IPS-11a (cell line): Measurements from ENCODE around the gene RYR2.

Experiments
- H3K4me3 ChIP-seq: one replicate; pipeline ENCODE4 v1.5.1; 2013; ENCODE audit warnings: low read depth, low read length, control low read depth

RYR2 gene

GRCh38 chr1:237416924-237417655 lies 375.1 kb downstream of the RYR2 start:
- H3K4me3 ChIP-seq, result no peak overlapping the region

- H3K4me3 ChIP-seq, result no peak overlapping the region
Measured at GRCh38 chr1:237428809-237429208, 386.8 kb downstream of the RYR2 start.

GRCh38 chr1:237429252-237429651 lies 387.3 kb downstream of the RYR2 start:
- H3K4me3 ChIP-seq, result no peak overlapping the region

- no peak overlapping the region for H3K4me3 ChIP-seq
Measured at GRCh38 chr1:237431448-237431847, 389.5 kb downstream of the RYR2 start.

- no peak overlapping the region for H3K4me3 ChIP-seq
Measured at GRCh38 chr1:237440346-237440745, 398.4 kb downstream of the RYR2 start.

DNA sequence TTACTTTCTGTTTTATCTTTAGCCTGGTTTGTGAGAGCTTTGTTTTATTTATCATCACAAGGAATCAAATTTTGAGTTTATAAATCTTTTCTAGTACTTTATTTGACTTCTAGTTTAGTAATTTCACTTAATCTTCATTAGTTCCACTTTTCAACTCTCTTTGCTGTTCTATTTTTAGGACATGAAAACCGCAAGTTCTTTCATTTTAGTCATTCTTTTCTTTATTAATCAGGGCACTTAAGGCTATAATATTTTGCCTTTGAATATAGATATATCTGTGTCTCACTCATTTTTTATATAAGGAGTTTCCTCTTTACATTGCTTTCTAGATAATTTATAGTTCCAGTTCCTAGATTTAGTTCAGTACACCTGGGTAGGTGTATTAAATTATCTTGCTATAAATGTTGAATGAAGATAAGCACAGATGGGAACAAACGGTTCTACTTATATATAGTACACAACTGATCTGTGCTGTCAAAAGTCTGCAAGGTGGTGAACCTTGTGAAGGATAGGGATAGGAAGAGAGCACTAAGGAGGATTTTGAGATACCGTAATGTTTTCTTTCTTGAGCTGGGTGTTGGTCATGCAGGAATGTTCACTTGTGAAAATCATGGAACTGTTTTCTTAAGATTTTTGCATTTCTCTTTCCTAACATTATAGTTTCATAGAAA lies 402.3 kb downstream of the RYR2 start:
- H3K4me3 ChIP-seq, result no peak overlapping the region

GRCh38 chr1:237448042-237448441 lies 406.1 kb downstream of the RYR2 start:
- H3K4me3 ChIP-seq, result no peak overlapping the region

DNA sequence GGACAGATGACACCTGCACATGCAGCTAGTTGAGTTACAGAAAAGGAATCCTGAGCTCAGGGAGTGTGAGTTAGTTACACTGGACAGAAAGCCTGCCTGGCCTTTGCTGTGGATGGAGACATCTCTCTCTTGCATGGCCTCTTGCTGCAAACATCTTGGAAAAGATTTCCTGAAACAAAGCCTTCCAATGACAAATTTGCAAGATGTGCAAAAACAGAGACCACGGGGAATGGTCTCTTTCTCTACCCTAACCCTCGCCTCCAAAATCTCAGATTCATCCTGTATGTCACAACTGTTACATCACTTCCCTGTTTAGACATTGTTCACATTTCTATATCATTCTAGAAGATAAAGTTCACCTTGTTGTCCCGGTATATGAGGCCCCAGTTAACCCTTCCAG lies 415.6 kb downstream of the RYR2 start:
- H3K4me3 ChIP-seq, result no peak overlapping the region

GRCh38 chr1:237467320-237467719 lies 425.3 kb downstream of the RYR2 start:
- H3K4me3 ChIP-seq, result no peak overlapping the region

GRCh38 chr1:237470712-237471338 lies 428.8 kb downstream of the RYR2 start:
- no peak overlapping the region for H3K4me3 ChIP-seq

DNA sequence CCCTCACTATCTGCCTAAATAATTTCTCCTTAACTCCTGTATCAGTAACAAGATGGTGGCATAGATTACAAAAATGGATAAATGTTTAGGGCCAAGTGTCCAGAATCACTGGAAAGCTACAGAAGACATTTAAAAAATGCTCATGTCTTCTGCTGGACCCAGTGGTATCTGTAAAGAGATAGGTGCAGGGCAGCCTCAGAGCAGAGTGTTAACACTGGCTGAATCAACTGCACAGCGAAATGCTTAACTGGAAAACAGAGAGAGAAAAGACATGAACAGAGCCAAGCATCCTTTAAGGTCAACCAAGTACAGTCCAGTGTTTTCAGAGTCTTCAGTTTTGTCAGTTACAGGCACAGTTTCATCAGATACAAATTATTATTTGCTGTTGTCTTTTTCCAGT lies 429.4 kb downstream of the RYR2 start:
- no peak overlapping the region for H3K4me3 ChIP-seq

DNA sequence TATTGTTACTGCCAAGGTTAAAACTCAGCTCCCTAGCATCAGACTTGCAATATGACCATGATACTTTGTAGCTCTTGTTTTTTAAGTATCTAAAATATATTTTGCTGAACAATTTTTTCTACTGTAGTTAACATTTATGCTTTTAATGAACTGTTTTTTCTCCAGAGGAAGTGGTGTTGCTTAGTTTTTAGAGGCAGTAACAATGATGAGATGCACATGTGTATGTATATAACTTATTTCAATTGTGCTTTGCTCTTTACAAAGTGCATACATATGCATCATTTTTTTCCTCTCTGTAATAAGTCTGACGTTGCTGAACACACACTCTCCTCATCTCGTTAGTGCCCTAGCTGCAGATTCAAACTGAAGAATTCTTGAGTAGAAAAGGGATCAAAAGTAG lies 430.0 kb downstream of the RYR2 start:
- no peak overlapping the region for H3K4me3 ChIP-seq

DNA sequence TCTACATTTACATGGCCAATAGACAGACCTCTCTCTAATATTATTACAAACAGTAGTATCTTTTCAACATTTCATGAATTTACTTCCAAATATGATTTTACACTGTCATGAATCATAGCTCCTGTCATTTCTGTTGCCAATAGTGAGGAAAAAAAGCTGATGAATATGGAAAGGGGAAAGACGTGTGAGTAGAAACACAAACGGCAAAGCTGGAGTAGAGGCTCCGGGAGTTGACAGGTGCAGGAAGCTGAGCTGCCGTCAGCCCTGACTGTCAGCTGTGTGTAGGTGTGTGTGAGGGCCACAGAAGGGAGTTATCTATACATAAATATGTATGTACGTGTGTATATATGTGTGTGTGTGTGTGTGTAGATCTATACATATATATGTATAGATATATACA lies 431.9 kb downstream of the RYR2 start:
- H3K4me3 ChIP-seq, result no peak overlapping the region

DNA sequence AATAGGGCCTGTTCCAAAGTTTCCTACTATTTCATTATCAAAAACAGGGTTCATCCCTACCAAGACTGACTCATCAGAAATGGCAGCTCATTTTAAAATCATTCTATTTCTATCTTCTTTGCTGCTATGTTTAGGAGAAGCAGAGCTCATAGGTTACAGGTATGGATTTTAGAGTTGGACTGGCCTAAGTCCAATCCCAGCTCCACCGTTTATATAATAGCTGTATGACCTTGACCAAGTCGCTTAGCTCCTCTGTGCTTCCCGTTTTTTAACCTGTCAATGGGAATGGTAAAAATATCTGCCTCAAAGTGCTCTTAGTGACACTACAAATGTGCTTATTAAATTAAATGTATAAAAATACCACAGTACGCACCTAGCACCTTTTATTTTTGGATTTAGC lies 436.1 kb downstream of the RYR2 start:
- no peak overlapping the region for H3K4me3 ChIP-seq

- no peak overlapping the region for H3K4me3 ChIP-seq
Measured at GRCh38 chr1:237478842-237479241, 436.9 kb downstream of the RYR2 start.

DNA sequence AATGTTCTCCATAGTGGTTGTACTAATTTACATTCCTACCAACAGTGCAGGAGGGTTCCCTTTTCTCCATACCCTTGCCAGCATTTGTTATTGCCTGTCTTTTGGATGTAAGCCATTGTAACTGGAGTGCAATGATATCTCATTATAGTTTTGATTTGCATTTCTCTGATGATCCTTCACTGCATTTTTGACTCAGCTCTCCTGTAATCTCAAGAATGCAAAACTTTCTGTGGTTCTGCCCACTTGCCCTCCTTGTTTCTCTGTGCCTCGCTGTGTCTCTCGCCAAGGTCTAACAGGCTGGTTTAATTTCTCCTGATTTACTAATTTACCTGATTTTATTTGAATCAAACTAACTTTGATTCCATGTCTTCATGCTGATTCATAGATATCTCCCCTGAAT lies 440.8 kb downstream of the RYR2 start:
- no peak overlapping the region for H3K4me3 ChIP-seq

- H3K4me3 ChIP-seq, result no peak overlapping the region
Measured at GRCh38 chr1:237492359-237492758, 450.4 kb downstream of the RYR2 start.

DNA sequence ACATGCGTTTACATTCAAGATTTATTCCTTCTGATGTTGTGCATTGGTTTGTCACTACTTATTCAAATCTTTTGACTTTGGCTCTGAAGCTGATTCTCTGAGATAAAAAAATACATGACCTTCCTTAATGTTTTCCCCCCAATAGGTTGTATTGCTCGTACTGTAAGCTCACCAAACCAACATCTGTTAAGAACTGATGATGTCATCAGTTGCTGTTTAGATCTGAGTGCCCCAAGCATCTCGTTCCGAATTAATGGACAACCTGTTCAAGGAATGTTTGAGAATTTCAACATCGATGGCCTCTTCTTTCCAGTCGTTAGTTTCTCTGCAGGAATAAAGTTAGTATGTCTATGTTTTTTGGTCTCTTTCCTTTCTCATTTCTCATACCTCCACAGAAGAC lies 458.6 kb downstream of the RYR2 start:
- H3K4me3 ChIP-seq, result no peak overlapping the region

- no peak overlapping the region for H3K4me3 ChIP-seq
Measured at GRCh38 chr1:237503292-237503691, 461.3 kb downstream of the RYR2 start.

GRCh38 chr1:237507005-237507404 lies 465.0 kb downstream of the RYR2 start:
- H3K4me3 ChIP-seq, result no peak overlapping the region

- no peak overlapping the region for H3K4me3 ChIP-seq
Measured at GRCh38 chr1:237509748-237510147, 467.8 kb downstream of the RYR2 start.

- no peak overlapping the region for H3K4me3 ChIP-seq
Measured at GRCh38 chr1:237525102-237525501, 483.1 kb downstream of the RYR2 start.
